Stimulated activated CD4-positive, alpha-beta T cell treated with anti-CD3 and anti-CD28 coated beads, Interleukin-15, amount 100 ng/mL, for 1 hour (primary cell): ENCODE measurements around the gene KBTBD7.
"Not testable (repeated sequence)": the region's sequence is repeated elsewhere in the genome, so short reads cannot be mapped to it uniquely, and the experiment has no call there.

ENCODE experiments used
- DNase-seq, 2 donors: peaks; one replicate each; pipeline ENCODE4 v3.0.0-alpha.2; 2020; ENCODE audit warnings: low read depth in 1 of 2, low spot score in 1 of 2

Gene KBTBD7

GRCh38 chr13:41196620-41197019 is 2.3 kb upstream of the KBTBD7 start:
- DNase-seq = no peak

- DNase-seq = no peak
These were observed 1.6 kb upstream of the KBTBD7 start for GRCh38 chr13:41196011-41196410.

DNA sequence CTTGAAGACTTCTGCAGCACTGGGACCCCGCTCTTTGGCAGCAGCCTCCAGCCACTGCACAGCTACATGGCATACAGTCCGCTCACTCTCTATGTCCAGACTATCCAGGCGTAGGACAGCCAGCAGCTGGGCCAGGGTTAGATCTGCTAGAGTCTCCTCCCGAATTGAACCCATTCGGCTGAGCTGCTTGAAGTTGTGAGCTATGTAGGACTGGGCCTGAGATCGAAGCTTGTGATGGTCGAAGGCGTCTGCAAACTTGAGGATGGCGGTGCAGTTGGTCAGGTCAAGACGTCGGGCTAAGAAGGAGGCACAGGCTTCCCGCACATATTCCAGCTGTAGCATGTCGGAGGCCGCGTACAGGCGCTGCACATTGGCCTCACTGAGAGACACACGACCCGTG is 900 bp downstream of the KBTBD7 start:
- DNase-seq = no peak

- DNase-seq = no peak
These were observed 5.8 kb downstream of the KBTBD7 start for GRCh38 chr13:41188584-41188983.

DNA sequence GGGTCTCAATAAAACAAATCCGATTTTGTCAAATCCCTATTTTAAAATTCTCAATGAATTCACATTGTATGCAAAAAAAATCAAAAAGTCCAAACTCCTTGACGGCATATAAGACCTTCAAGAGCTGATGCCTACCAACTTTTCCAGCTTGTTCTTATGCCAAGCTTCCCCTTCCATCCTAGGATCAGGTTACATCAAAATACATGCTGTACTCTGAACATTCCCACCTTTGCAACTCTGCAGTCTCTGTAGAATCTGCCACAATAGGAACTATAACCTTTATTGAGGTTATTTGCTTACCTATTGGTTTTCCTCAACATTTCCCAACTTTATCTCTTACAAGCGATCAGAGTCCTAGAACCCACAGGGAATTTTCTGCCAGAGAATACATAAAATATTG is 7.9 kb downstream of the KBTBD7 start:
- no peak for DNase-seq

- DNase-seq = no peak
These were observed 12.1 kb downstream of the KBTBD7 start for GRCh38 chr13:41182231-41182630.

- no peak for DNase-seq
These were observed 14.6 kb downstream of the KBTBD7 start for GRCh38 chr13:41179593-41180250.

DNA sequence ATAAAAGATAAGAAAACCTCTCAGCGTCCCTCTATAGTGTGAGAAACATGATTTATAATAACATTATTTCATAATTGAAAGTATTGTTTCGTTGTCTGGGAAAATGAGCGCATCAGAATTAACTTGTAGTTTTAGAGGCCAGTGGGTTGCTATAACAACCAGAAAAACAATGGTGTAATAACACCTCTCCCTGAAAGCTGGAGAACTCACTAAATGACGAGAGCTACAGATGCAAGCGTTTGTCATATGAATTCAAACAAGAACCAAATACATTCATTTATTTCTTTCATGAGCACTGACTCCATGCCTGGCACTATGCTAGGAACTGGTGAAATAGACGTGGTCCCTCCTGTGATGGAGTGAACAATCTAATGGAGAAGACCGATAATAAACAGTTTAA is 16.3 kb downstream of the KBTBD7 start:
- no peak for DNase-seq

- no peak for DNase-seq
These were observed 16.8 kb downstream of the KBTBD7 start for GRCh38 chr13:41177616-41178015.

DNA sequence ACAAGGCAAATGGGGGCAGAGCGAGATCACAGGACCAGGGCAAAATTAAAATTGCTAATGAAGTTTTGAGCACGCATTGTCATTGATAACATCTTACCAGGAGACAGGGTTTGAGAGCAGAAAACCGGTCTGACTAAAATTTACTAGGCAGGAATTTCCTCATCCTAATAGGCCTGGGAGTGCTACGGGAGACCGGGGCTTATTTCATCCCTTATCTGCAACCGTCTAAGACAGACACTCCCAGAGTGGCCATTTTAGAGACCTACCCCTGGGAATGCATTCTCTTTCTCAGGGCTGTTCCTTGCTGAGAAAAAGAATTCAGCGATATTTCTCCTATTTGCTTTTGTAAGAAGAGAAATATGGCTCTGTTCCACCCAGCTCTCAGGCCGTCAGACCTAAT is 18.8 kb downstream of the KBTBD7 start:
- DNase-seq = not testable (repeated sequence)

GRCh38 chr13:41162151-41162550 is 32.2 kb downstream of the KBTBD7 start:
- DNase-seq = no peak

GRCh38 chr13:41159174-41159573 is 35.2 kb downstream of the KBTBD7 start:
- DNase-seq = no peak

DNA sequence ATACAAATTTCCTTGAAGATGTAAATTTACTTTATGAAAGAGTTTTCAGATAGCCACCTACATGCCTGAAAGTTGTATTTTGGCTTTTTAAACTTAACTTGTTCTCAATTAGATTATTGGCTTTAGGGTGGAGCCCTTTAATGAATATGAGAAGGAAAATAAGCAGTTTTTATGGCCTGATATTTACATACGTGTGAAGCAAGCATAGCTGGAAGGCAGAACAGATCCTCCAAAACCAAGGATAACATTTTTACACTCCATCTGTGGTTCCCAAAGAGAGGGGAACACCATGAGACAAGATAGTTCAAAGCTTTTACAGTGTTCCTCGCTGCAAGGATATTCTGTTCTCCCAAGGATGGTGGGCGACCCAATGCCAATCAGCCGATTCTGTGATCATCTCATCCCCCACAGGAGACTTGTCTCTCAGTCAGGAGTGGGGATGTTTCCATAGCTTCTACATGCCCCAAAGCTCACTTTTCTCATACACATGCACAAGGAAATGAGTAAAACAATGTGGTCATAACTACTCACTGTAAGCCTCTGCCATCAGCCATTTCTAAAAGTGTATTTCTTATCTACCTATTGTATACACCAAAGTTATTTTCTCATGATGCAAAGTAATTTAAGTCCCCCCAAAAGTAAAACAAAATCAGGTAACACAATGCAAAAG is 37.2 kb downstream of the KBTBD7 start:
- DNase-seq = no peak

DNA sequence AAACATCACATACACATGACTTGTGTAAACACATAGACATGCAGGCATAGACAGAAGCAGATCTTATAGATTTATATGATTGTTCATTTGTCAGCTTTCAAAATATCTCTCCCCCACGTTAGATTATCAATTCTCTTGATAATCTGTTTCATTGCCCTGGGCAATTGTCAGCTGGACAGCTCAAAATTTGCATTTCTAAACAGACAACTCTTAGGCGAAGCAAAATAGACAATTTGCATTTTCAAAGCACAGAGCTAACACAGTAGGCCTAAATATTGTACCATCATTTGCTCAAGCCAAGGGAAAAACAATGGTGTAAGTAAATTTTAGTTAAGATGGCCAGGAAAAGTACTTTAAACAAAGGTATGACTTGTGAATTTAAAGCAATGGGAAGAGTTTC is 37.7 kb downstream of the KBTBD7 start:
- DNase-seq = no peak

- no peak for DNase-seq
These were observed 40.3 kb downstream of the KBTBD7 start for GRCh38 chr13:41154042-41154441.

DNA sequence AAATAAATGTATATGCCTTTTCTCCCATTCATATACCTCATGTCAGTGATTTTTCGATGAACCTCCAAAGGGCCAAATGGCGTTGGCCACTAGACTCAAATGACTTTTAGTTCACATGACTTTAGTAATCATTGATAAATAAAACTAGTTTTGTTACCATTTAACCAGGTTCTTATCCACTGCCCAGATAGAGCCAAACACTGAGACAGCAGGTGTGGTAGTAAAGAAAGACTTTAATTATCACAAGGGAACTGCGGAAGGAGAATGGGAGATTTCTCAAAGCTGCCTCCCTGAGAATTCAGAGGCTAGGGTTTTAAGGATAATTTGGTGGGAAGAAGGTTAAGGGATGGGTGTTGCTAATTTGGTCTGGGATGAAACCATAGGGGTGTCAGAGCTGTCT is 42.4 kb downstream of the KBTBD7 start:
- no peak for DNase-seq

GRCh38 chr13:41150058-41150457 is 44.3 kb downstream of the KBTBD7 start:
- no peak for DNase-seq

DNA sequence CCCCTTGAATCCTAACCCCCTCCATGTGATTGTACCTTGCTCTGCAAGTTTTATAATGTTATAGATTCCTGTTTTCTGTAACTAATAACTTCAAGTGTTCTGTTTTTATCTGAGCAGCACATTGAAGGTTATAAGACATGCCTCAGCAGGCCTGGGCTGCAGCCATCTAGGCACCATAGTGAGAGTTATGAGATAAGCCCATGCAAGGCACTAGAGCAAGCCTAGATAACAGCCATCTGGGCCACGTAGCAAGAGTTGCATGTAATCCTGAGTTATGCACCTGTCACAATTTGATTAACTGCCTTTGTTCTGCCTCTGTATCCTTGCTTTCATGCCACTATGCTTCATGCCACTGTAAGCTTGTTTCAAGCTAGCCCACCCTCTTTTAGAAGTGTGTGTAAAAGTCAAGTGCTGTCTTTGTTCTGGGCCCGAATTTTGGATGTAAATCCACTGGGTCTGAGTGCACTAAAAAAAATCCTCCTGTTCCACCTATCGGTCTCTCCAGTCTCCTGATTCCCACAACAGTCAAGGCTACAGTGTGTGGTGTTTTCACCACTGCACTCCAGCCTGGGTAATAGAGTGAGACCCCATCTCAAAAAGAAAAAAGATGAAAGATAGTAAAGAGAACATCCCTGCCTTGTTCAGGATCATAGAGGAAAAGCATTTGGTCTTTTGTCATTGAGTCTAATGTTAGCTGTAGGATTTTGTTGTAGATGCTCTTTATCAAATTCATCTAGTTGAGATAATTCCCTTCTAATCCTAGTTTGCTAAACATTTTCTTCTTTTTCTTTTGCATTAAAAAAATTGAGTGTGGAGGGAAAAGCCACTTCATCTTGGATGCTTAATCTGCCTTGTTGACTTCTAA is 45.7 kb downstream of the KBTBD7 start:
- DNase-seq = no peak

DNA sequence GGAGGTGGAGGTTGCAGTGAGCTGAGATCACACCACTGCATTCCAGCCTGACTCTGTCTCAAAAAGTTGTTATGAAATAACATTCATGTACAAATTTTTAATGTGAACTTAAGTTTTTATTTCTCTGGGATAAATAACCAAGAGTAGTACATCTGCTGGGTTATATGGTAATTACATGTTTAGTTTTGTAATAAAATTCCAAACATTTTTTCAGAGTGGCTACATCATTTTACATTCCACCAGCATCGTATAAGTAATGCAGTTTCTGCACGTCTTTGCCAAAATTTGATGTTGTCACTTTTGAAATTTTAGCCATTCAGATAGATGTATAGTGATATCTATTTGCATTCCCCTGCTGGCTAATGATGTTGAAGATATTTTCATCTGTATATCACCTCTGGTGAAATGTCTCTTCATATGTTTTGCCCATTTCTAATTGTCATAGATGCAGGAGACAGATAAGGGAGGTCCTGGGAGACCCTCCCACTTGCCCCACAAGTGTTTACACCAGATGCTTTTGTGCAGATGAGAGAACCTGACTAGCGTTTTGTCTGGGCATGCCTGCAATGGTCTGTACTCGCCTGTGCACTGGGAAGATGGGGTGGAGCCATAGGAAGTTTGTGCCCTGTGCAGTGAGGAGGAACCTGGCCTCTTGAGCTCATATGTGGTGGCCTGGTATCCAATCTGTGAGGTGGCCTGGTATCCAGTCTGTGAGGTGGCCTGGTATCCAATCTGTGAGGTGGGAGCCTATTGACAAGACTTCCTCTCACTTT is 49.0 kb downstream of the KBTBD7 start:
- no peak for DNase-seq

DNA sequence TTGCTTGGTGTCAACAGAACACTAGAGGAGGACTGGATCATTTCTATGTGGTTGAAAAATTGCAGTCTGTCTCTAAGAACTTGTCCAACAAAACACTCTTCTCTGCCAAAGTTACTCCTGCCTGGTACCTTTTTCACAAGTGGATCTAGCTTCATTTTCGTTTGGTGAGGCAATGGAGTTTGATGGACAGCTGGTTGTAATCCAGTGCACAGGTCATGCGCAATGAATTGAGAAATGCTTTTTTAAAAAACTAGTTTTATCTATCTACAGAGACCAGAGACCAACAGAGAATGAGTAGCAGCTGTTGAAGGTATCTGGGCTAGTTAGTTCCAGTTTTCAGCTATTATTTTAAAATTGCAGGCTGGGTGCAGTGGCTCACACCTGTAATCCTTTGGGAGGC is 49.8 kb downstream of the KBTBD7 start:
- no peak for DNase-seq
